ENCODE measurements around the gene CHST1.

- TF ChIP-seq GATA2 (IDR thresholded peaks at IDR 0.05; ENCODE audit: low read depth, low read length) = no peak
- TF ChIP-seq GATA3 (IDR thresholded peaks at IDR 0.05; ENCODE audit: low read depth, low read length) = no peak
These were observed 42.6 kb downstream of the CHST1 start for GRCh38 chr11:45622861-45623260.
